Measurements from ENCODE around the gene PCGF3.
"Not testable (repeated sequence)": the region's sequence is repeated elsewhere in the genome, so short reads cannot be mapped to it uniquely, and the experiment has no call there.

Gene PCGF3

DNA sequence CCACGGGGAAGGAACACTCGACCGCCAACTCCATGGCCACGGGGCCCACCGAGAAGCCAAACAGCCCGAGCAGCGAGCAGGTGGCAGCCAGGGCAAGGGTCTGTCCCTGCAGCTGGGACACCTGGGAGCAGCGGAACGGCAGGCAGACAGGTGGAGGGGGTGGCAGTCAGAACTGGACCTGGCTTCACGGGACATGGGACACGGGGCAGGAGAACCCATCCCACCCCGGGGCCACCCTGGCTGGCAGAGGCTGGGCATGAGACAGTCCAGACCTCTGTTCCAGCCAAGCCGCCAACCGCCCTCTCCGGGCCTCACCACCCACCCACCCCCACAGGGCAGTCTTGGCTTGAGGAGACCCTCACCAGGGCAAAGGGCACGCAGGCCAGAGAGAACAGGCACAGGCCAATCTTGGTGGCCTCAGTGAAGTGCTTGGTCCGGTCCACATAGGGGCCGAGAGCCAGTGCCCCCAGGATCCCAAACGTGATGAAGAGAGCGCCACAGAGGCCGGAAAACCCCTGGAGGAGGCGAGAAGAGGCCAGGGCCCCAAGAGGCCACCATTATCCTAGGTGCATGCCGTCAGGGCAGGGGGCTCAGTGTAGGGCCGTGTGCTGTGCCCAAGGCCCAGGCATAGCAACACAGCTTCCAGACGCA lies 22.3 kb upstream of the PCGF3 start:
- DNase-seq (no peak), ATAC-seq (no peak)

DNA sequence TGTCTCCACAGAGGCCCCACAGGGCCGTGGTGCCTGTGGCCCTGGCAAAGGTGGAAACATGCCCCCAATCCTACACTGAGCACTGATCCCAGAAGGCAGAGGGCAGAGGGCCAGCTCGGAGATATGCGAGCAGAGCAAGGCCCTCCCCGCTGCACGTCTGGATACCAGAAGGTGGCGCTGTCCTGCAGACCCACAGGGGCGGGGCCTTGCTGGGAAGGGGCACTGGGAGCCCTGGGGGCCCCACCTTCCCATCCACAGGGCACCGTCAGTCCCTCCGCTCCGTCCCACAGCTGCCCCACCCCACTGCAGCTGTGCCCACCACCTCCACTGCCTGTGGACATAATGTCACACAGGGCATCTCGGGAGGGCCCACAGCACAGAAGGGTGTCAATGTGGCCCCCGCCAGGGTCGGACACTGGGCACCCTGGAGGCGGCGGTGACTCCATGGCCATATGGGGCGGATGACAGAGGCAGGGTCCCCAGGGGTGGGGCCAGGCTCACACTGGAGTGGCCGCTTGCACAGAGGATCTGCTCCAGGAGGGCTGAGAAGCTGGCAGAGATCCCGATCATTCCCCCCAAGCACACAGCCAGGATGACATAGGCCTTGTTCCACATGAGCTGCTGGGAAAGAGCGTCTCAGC lies 21.5 kb upstream of the PCGF3 start:
- ATAC-seq (no peak), DNase-seq (peak; percentile 60)

GRCh38 chr4:684623-685327 lies 20.9 kb upstream of the PCGF3 start:
- ATAC-seq (no peak), DNase-seq (no peak)

- ATAC-seq (no peak), DNase-seq (no peak)
Observed at GRCh38 chr4:685679-686412, 19.8 kb upstream of the PCGF3 start.

DNA sequence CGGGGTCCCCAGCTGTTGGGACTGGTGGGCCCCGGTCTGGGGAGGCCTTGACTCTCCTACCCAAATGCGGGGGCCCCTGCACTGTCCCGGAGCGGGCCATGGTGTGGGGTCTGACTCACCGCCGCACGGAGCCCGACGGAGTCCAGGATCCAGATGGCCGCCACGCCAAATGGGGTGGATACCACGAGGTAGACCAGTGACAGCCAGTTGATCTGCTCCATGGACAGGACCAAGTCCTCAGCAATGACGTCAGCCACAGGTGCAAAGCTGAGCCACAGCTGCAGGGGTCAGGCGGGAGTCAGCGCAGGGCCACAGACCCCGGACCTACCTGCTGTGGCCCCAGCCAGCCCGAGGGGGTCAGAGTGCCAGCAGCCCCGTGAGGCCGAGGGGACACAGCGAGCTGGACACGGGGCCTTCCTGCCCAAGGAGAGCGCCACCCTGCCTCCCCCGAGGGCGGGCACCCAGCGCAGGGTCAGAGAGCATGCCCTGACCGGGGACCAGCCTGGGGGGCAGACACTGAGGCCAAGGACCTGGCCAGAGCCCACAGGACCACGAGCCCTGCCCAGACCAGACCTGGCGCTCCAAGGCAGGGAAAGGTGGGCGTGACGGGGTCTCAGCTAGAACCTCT lies 19.1 kb upstream of the PCGF3 start:
- no peak for DNase-seq
- ATAC-seq, result no peak

DNA sequence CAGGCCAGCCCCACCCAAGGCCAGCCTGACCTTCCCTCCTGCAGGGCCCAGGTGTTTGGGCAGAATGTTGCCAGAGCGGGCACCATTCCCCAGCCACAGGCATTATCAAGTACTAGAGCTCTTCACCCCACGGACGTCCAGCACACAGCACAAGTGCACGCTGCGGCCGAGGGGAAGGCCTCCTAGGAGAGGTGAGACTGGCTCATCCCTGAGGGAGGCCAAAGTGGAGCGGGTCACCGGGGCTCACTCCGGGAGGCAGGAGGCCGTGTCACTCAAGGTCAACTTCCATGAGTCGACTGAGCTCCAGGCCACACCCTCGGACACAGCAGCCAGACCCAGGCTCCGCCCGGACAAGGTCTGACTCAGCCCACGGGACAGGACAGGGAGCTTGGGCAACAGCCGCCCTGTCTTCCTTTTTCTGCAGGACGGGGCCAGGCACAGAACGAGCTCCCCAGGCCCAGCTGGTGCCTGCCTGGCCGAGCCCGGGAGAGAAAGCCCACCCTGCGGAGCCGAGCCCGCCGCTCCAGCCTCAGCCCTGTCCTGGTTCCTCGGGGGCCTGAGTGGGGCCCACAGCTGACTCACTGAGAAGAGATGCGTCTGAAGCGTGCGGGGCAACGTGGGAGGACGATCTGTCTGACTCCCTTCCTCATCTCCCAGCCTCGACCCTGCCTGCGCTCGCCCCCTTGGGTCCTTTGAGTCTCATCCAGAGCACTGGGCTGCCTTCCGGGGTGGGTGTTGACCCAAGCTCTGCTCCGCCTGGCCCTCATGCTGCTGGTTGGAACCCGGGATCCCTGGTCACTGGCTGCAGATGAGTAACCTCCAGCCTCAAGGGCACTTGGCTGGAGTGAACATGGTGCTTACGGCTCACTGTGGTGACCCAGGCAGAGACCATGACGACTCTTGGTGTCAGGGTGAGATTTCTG lies 18.3 kb upstream of the PCGF3 start:
- no peak for ATAC-seq
- DNase-seq, result no peak

DNA sequence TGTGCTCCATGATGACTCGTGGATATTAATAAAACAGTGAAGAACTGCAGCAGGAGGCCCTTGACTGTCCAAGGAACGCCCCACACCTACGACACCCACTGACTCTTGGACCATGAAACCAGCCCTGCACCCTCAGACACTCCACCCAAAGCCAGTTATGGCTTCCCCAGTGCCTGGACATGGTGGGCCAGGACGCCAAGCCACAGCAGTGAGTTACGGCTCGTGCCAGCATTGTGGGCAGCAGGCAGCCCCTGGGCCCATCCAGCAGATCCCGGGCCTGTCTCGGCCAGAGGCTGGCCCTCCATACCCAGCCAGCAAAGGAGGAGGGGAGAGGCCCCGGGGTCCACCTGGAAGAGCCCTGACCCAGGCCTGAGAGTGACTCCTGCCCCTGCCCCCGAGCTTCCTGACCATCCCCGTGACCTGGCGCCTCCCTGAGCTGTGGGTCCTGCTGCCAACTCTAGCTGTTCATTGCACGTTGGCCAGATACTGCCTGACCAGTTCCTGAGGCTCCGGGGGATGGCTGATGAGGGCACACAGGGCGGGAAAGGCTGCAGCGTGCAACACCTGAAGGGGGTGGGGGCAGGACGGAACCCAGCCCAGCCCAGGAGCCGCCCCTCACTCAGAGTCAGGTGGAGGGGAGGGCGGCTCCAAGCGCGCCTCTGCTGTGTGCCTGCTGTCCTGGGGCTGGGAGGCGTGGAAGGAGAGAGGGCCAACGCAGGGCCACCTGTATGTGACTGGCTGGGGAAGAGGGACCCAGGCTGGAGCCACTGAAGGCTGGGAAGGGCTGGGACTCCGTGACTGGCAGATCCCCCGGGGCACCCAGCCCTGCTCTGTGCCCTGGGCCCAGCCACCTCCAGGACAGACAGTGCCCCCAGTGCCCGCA lies 17.4 kb upstream of the PCGF3 start:
- DNase-seq (no peak), ATAC-seq (no peak)

DNA sequence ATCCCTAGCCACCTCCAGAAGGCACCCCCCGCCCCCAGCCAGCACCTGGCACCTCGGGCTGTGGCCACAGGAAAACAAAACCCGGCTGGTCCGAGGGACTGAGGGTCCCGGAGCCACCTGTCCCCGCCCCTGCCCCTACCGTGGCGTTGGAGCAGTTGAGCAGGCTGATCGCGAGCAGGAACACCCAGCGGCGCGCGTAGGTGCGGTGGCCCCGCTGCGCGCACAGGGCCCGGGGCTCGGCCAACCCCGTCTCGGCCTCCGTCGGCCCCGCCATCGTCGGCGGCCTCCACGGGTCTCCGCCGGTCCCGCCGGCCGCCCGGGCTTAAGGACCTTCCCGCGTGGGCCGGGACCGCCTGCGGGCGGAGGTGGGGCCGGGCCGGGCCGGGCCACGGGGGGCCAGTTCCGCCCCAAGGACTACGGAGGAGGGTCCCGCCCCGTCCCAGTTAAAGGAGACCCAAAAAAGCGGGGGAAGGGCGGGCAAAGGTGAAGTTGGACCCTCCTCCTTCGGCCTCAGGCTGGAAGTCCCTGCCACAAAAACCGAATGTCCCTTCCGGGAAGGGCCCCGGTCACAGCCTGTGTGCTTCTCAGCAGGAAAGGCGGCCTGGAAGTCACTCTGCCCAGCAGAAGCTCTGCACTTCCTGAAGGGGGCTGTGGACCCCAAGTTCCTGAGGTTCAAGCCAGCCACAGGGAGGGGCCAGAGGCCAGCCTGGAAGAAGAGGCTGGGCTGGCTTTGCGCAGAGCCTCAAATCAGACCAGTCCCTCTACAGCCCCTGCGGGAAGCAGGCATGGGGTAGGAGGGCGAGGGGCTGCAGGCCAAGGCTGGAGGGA lies 16.6 kb upstream of the PCGF3 start, which contains the start of gene SLC49A3:
TSS of gene SLC49A3 (minus strand) at position 298 of the 828 bp plus-strand sequence. CDS start at position 274, 24 bp downstream.
- no peak for ATAC-seq
- no peak for DNase-seq

DNA sequence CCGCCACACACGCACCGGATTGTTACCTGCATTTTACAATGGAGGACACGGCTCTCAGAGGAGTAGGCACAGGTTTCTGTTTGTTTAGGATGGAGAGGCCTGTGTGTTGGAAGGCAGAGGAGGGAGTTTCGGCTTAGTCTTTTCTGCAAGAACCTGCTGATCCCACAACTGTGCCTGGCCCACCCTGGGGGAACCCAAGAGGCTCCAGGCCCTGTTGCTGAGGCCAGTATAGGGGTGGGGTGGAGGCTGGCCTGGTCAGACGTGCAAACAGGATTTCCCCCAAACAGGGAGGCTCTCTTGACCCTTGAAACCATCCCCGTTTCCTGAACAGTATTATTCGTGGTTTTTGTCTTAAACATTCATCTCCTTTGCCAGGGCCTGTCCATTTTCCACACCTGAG lies 15.9 kb upstream of the PCGF3 start:
- no peak for ATAC-seq
- no peak for DNase-seq

DNA sequence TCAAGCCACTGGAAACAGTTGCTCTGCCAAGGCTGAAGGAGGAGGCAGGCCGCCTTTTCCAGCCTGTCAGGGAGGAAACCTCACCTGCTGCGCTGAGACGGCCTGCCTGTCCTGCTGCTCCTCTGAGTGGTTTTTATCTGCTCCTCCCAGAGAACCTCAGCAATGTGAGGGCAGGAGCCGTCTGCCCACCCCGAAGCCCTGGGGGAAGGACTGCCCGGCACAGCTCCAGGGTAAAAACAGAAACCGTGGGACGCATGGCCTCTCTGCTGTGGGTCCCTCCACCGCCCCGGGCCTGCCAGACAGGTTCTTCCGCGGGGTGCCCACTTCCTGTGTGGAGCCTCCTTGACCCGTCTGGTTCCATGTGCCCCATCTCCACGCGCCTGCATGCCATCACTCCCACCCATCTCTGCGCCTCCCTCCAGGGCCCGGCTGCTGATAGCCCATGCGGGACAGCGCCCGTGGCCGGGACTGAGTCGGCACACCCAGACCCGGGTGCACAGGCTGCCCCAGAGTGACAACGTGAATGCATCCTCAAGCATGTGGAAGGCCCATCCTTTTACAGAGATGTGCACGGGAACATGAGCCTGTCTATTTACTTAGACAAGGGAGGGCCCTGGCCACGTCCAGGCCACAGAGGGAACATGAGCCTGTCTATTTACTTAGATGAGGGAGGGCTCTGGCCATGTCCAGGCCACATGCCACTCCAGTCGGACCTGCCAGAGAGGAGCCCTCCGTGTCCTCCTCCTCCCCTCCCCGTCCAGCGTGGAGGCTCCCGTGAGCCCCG lies 12.7 kb upstream of the PCGF3 start:
- no peak for DNase-seq
- ATAC-seq, result no peak

- not testable (repeated sequence) for DNase-seq, ATAC-seq
Observed at GRCh38 chr4:694341-694940, 11.2 kb upstream of the PCGF3 start.

DNA sequence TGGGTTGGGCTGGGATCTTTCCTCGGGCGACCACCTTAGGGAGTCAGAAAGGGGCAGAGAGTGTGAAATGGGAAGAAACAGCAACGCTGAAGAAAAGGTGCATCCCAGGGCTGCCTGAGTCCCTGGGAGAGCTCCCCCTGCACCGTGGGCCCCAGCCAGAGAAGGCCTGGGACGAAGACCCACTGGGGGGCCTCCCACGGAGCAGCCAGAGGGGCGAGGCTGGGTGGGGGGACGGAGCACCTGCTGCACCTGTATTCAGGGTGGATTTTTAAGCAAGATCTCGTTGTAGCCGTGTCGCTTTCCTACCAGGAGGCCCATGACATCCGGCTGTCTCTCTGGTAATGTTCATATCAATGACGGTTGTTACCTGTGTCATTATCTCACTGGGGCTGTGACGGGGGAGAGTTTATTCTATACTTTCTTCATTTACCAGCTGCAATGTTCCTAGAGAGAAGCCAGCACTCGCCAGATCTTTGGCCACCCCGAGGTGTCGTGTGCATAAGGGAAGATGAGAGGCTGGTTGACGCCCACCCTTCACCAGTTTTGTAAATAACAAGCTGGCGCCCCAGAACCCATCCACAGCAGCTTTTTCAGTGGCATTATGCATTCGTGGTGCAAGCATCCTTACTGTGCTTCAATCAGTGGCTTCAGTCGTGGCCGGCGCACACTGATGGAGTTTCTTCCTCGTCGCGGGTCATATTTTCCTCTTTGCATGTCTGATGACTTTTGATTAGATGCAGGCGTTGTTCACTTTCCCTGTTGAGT lies 5.6 kb upstream of the PCGF3 start:
- DNase-seq (no peak), ATAC-seq (no peak)

DNA sequence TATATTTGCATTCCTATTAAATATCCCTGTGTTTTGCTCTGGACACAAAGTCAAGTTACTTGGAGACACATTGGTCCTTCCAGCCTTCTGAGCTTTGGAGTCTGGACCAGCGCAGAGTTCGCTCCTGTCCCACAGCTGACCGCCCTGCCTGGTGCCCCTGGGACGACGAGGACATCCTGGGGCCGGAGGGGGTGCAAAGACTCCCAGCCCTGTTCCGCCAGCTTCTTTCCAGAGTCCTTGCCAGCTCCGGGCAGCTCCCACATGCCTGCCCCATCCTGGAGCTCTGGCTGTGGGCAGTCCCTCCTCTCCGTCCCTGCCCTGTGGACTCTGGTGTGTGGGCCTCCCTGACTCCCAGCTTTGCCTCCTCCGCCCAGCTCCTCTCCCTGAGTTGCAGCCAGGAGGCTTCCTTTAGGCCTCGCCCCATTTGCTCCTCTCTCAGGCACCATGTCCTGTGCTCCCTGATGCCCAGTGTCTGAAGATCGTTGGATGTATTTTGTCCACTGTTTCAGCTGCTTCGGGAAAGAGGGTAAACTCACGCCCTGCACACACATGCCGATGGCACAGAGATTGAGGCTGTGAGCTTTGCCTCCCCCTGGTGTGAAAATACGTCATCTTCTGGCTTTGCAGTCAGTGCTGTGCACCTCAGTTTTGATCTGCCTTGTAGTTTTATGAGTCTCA lies 4.9 kb upstream of the PCGF3 start:
- ATAC-seq (no peak), DNase-seq (no peak)

- ATAC-seq, result no peak
- no peak for DNase-seq
Observed at GRCh38 chr4:702618-703048, 3.0 kb upstream of the PCGF3 start.

DNA sequence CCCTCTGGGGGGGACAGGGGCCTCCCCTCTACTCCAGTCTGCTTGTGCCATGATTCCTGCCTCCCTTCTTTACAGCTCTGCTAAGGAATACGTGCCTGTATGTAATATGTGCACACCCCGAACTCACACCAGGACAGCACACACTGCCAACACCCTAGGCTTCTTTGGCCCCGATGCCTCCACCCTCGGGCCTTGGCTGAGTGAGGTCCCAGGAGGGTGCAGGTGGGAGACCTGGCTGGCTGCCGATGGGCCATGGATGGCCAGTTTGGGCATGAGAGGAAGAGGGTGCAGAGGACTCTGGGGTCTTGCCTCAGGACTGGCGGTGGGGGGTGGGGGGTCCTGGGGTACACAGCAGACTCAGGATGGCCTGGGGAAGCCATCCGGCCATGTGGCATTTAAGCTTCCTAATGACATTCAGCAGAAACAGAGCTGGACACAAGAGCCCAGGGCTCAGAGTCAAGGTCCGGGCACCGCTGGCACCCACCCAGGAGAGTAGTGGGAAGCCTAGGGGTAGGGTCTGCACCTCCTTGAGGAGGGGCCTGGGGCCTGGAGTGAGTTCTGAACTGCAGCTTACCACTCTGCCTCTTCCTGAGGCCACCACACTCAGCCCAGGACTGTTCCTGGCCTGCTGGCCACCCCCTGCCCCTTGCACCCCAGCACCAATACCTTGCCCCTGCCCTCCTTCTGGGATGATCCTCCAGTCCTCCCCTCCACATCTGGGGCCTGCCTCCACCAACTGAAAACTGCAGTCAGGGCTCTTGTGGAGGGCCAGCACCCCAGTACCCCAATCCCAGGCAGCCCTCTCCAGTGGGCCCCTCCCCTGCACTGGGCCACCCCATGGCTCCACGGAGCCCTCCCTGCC lies 2.1 kb upstream of the PCGF3 start:
- DNase-seq (no peak), ATAC-seq (no peak)

All from stimulated activated naive CD8-positive, alpha-beta T cell treated with anti-CD3 and anti-CD28 coated beads, Interleukin-15, Interleukin-2, amounts not matched to agents 100 U/mL and 50 U/mL, for 24 hours (primary cell).